Neural cell (in vitro differentiated cells): ENCODE results near the gene NARF. TPM values are rescaled to one million over a fixed set of nuclear protein-coding genes. Genes with fewer than 3 reads are reported as not detected.

Experiments used
- H2AFZ ChIP-seq: fragments of 200-600, 300-800 bp; sonication (generic), shearing (Covaris generic); 2 replicates; pipeline ENCODE4 v1.6.0; 2014; ENCODE audit warnings: low read depth, mild to moderate bottlenecking, antibody characterized with exemption, low read length, moderate library complexity
- H3F3A ChIP-seq: fragments of 200-600 bp; shearing (Covaris generic); 2 replicates; pipeline ENCODE4 v1.6.1; 2016; ENCODE audit warnings: mild to moderate bottlenecking, moderate library complexity, mixed read lengths, antibody characterized with exemption, low read length; ENCODE audit not compliant: insufficient read depth, poor library complexity, severe bottlenecking
- H3K27ac ChIP-seq: fragments of 200-600, 300-800 bp; sonication (generic), shearing (Covaris generic); 2 replicates; pipeline ENCODE4 v1.5.1; 2014; ENCODE audit warnings: mild to moderate bottlenecking, low read length, moderate library complexity
- H3K27me3 ChIP-seq: fragments of 300-800, 200-600 bp; sonication (generic), shearing (Covaris generic); 2 replicates; pipeline ENCODE4 v1.6.0; 2014; ENCODE audit warnings: mild to moderate bottlenecking, low read depth, low read length, moderate library complexity; ENCODE audit not compliant: insufficient read depth
- H3K36me3 ChIP-seq: fragments of 300-800, 200-600 bp; sonication (generic), shearing (Covaris generic); 2 replicates; pipeline ENCODE4 v1.5.1; 2014; ENCODE audit warnings: mild to moderate bottlenecking, antibody characterized with exemption, low read length, moderate library complexity; ENCODE audit not compliant: insufficient read depth
- H3K4me2 ChIP-seq: fragments of 300-800, 200-600 bp; sonication (generic), shearing (Covaris generic); 2 replicates; pipeline ENCODE4 v1.6.0; 2014; ENCODE audit warnings: mild to moderate bottlenecking, low read length
- H3K4me3 ChIP-seq: fragments of 300-800, 200-600 bp; sonication (generic), shearing (Covaris generic); 2 replicates; pipeline ENCODE4 v1.5.1; 2014; ENCODE audit warnings: mild to moderate bottlenecking, low read length, moderate library complexity
- H3K79me2 ChIP-seq: fragments of 200-600 bp; shearing (Covaris generic); replicated peaks from 2 replicates; pipeline ENCODE4 v1.6.0; 2014; ENCODE audit warnings: mild to moderate bottlenecking, low read length, moderate library complexity; ENCODE audit not compliant: insufficient read depth
- H3K9ac ChIP-seq: fragments of 300-800, 200-600 bp; sonication (generic), shearing (Covaris generic); 2 replicates; pipeline ENCODE4 v1.6.1; 2016; ENCODE audit warnings: mild to moderate bottlenecking, low read length, mixed read lengths
- H3K9me2 ChIP-seq: fragments of 200-600 bp; shearing (Covaris generic); 2 replicates; pipeline ENCODE4 v1.6.1; 2016; ENCODE audit warnings: mild to moderate bottlenecking, low read length, mixed read lengths; ENCODE audit not compliant: insufficient read depth
- H3K9me3 ChIP-seq: fragments of 200-600, 300-800 bp; sonication (generic), shearing (Covaris generic); 2 replicates; pipeline ENCODE4 v1.6.1; 2016; ENCODE audit warnings: mild to moderate bottlenecking, mixed run types, low read length, moderate library complexity, mixed read lengths
- H4K20me1 ChIP-seq: fragments of 200-600 bp; shearing (Covaris generic); 2 replicates; pipeline ENCODE4 v1.6.1; 2016; ENCODE audit warnings: mild to moderate bottlenecking, mixed run types; ENCODE audit not compliant: insufficient read depth
- CTCF ChIP-seq: fragments of 450-650 bp; IDR thresholded peaks from 2 replicates; pipeline ENCODE4 v1.5.1; 2014; ENCODE audit warnings: antibody characterized with exemption, mild to moderate bottlenecking, moderate library complexity; ENCODE audit not compliant: poor library complexity, severe bottlenecking
- EP300 ChIP-seq: fragments of 450-650 bp; conservative IDR thresholded peaks from 2 replicates; pipeline ENCODE4 v1.6.1; 2014; ENCODE audit warnings: antibody characterized with exemption, mild to moderate bottlenecking, moderate library complexity; ENCODE audit not compliant: poor library complexity, severe bottlenecking
- EZH2 ChIP-seq: fragments of 200-600, 300-800 bp; shearing (Covaris generic), sonication (generic); IDR thresholded peaks from 2 replicates; pipeline ENCODE4 v1.6.1; 2014; ENCODE audit warnings: antibody characterized with exemption, low read length, borderline replicate concordance, mild to moderate bottlenecking; ENCODE audit not compliant: insufficient read depth, poor library complexity, severe bottlenecking
- MXI1 ChIP-seq: fragments of 450-650 bp; conservative IDR thresholded peaks from 2 replicates; pipeline ENCODE4 v1.6.1; 2014; ENCODE audit warnings: antibody characterized with exemption, mild to moderate bottlenecking; ENCODE audit not compliant: poor library complexity, severe bottlenecking
- POLR2AphosphoS5 ChIP-seq: IDR thresholded peaks from 2 replicates; pipeline ENCODE4 v1.6.1; 2012
- RAD21 ChIP-seq: fragments of 450-650 bp; conservative IDR thresholded peaks from 2 replicates; pipeline ENCODE4 v1.6.1; 2014; ENCODE audit warnings: antibody characterized with exemption, mild to moderate bottlenecking, moderate library complexity
- SMC3 ChIP-seq: fragments of 450-650 bp; conservative IDR thresholded peaks from 2 replicates; pipeline ENCODE4 v1.6.1; 2014; ENCODE audit warnings: antibody characterized with exemption, mild to moderate bottlenecking, moderate library complexity; ENCODE audit not compliant: poor library complexity
- TAF1 ChIP-seq: IDR thresholded peaks from 2 replicates; pipeline ENCODE4 v1.6.1; 2012; ENCODE audit warnings: low read depth
- polyA plus RNA-seq: library from polyadenylated mRNA; depleted of rRNA; stranded (reverse); fragments of >200 nt; gene quantifications from 2 replicates; pipeline ENCODE4 v1.2.3, GENCODE V29; 2014
- TF ChIP-seq, protein P1 (sequence below): IDR thresholded peaks from 2 replicates; pipeline ENCODE4 v1.6.1; 2012; ENCODE audit warnings: borderline replicate concordance

NARF gene
- polyA plus RNA-seq, 1 donor from 2014 or later, result 243 TPM

GRCh38 chr17:82445542-82445941 lies 13.0 kb upstream of the NARF start:
- Histone ChIP-seq H3F3A (no peaks in the 10 kb centered on the region), H3K36me3 (no peaks in the 10 kb centered on the region), H3K4me2 (no peak overlapping the region), H4K20me1 (no peaks in the 10 kb centered on the region), H3K4me3 (no peak overlapping the region), H2AFZ (no peak overlapping the region), H3K9me2 (no peaks in the 10 kb centered on the region), H3K27ac (no peak overlapping the region), H3K27me3 (no peaks in the 10 kb centered on the region), H3K9me3 (no peaks in the 10 kb centered on the region), H3K79me2 (peaks cover 10% of the 10 kb centered on the region), H3K9ac (no peak overlapping the region)
- no peak for TF ChIP-seq EP300
- TF ChIP-seq EZH2, result no peak
- TF ChIP-seq MXI1, result no peak
- TF ChIP-seq, protein P1, sequence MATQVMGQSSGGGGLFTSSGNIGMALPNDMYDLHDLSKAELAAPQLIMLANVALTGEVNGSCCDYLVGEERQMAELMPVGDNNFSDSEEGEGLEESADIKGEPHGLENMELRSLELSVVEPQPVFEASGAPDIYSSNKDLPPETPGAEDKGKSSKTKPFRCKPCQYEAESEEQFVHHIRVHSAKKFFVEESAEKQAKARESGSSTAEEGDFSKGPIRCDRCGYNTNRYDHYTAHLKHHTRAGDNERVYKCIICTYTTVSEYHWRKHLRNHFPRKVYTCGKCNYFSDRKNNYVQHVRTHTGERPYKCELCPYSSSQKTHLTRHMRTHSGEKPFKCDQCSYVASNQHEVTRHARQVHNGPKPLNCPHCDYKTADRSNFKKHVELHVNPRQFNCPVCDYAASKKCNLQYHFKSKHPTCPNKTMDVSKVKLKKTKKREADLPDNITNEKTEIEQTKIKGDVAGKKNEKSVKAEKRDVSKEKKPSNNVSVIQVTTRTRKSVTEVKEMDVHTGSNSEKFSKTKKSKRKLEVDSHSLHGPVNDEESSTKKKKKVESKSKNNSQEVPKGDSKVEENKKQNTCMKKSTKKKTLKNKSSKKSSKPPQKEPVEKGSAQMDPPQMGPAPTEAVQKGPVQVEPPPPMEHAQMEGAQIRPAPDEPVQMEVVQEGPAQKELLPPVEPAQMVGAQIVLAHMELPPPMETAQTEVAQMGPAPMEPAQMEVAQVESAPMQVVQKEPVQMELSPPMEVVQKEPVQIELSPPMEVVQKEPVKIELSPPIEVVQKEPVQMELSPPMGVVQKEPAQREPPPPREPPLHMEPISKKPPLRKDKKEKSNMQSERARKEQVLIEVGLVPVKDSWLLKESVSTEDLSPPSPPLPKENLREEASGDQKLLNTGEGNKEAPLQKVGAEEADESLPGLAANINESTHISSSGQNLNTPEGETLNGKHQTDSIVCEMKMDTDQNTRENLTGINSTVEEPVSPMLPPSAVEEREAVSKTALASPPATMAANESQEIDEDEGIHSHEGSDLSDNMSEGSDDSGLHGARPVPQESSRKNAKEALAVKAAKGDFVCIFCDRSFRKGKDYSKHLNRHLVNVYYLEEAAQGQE, result no peak
- no peak for TF ChIP-seq TAF1
- no peak for TF ChIP-seq POLR2AphosphoS5
- no peak for TF ChIP-seq CTCF
- no peak for TF ChIP-seq RAD21
- no peak for TF ChIP-seq SMC3

- H3K27me3 ChIP-seq, result no peaks in the 10 kb centered on the region
- no peak overlapping the region for H3K4me2 ChIP-seq
- H4K20me1 ChIP-seq, result no peaks in the 10 kb centered on the region
- H3F3A ChIP-seq, result no peaks in the 10 kb centered on the region
- H3K27ac ChIP-seq, result no peak overlapping the region
- H3K9ac ChIP-seq, result no peak overlapping the region
- H3K4me3 ChIP-seq, result no peak overlapping the region
- no peaks in the 10 kb centered on the region for H3K9me3 ChIP-seq
- H3K9me2 ChIP-seq, result no peaks in the 10 kb centered on the region
- H3K79me2 ChIP-seq, result peaks cover 10% of the 10 kb centered on the region
- no peak overlapping the region for H2AFZ ChIP-seq
- TF ChIP-seq, protein P1, result no peak
- TF ChIP-seq CTCF (no peak), POLR2AphosphoS5 (no peak), SMC3 (no peak), RAD21 (no peak), MXI1 (no peak), EP300 (no peak), EZH2 (no peak), TAF1 (no peak)
- H3K36me3 ChIP-seq, result no peaks in the 10 kb centered on the region
These were observed 12.4 kb upstream of the NARF start for GRCh38 chr17:82446124-82446523.
